ENCODE measurements around the gene TFAP2A. TPM values are rescaled to one million over a fixed set of nuclear protein-coding genes. Genes with fewer than 3 reads are reported as not detected.

The TFAP2A gene
- total and polyA plus RNA-seq, 2 donors (not counting 1 experiment from before 2014, with no cell fraction given): 0.03 TPM; not detected in 1

DNA sequence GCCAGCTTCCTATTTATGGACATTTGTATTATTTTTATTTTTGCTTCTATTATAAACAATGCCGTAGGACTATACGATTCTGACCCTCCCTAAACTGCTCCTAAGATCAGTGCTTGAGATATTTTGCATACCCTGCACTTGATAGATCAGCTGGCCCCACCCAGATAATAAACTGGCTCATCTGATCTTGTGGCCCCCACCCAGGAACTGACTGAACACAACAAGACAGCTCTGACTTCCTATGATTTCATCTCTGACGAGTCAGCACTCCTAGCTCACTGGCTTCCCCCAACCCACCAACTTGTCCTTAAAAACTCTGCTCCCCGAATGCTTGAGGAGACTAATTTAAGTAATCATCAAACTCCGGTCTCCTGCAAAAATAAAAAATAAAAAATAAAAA is 34.9 kb upstream of the TFAP2A start:
- Histone ChIP-seq H3K9ac (ENCODE audit: insufficient read depth, low read length) (no peak overlapping the region), H3K27me3 (ENCODE audit: control insufficient read depth, insufficient read depth, low read length) (no peaks in the 10 kb centered on the region), H3K9me3 (ENCODE audit: control insufficient read depth, insufficient read depth, low read depth, low read length) (no peaks in the 10 kb centered on the region), H3K4me3 (replicated peaks in 1 of 4; ENCODE audit: control extremely low read depth in 1 of 4, insufficient read depth in 1 of 4, low read depth in 3 of 4, low read length in 4 of 4) (no peak overlapping the region), H3K36me3 (ENCODE audit: control insufficient read depth, insufficient read depth, low read length) (no peaks in the 10 kb centered on the region), H3K4me2 (ENCODE audit: extremely low read depth, insufficient read depth, low read length) (no peak overlapping the region), H3K27ac (ENCODE audit: insufficient read depth, low read length) (no peak overlapping the region), H4K20me1 (ENCODE audit: control insufficient read depth, extremely low read depth, insufficient read depth, low read length) (no peaks in the 10 kb centered on the region), H3K4me1 (ENCODE audit: control insufficient read depth, extremely low read depth, insufficient read depth, low read length) (no peaks in the 10 kb centered on the region), H2AFZ (ENCODE audit: low read length) (no peak overlapping the region), H3K79me2 (ENCODE audit: control insufficient read depth, insufficient read depth, low read length) (no peaks in the 10 kb centered on the region)
- DNase-seq (ENCODE audit: low read depth in 2 of 2): no peak
- no peak for TF ChIP-seq EZH2 (IDR thresholded peaks at IDR 0.05; ENCODE audit: low read length, missing control alignments)
- TF ChIP-seq CTCF (conservative IDR thresholded peaks at IDR 0.05 in 1 of 2, IDR thresholded peaks at IDR 0.05 in 1 of 2; ENCODE audit: low read depth in 1 of 2, low read length in 2 of 2): no peak

- no peak for TF ChIP-seq CTCF (conservative IDR thresholded peaks at IDR 0.05 in 1 of 2, IDR thresholded peaks at IDR 0.05 in 1 of 2; ENCODE audit: low read depth in 1 of 2, low read length in 2 of 2)
- TF ChIP-seq EZH2 (IDR thresholded peaks at IDR 0.05; ENCODE audit: low read length, missing control alignments): no peak
- Histone ChIP-seq H3K9ac (ENCODE audit: insufficient read depth, low read length) (no peak overlapping the region), H3K9me3 (ENCODE audit: control insufficient read depth, insufficient read depth, low read depth, low read length) (no peaks in the 10 kb centered on the region), H3K27ac (ENCODE audit: insufficient read depth, low read length) (no peak overlapping the region), H3K4me1 (ENCODE audit: control insufficient read depth, extremely low read depth, insufficient read depth, low read length) (no peaks in the 10 kb centered on the region), H3K4me3 (replicated peaks in 1 of 4; ENCODE audit: control extremely low read depth in 1 of 4, insufficient read depth in 1 of 4, low read depth in 3 of 4, low read length in 4 of 4) (no peak overlapping the region), H3K79me2 (ENCODE audit: control insufficient read depth, insufficient read depth, low read length) (no peaks in the 10 kb centered on the region), H3K4me2 (ENCODE audit: extremely low read depth, insufficient read depth, low read length) (no peak overlapping the region), H2AFZ (ENCODE audit: low read length) (no peak overlapping the region), H3K27me3 (ENCODE audit: control insufficient read depth, insufficient read depth, low read length) (no peaks in the 10 kb centered on the region), H3K36me3 (ENCODE audit: control insufficient read depth, insufficient read depth, low read length) (no peaks in the 10 kb centered on the region), H4K20me1 (ENCODE audit: control insufficient read depth, extremely low read depth, insufficient read depth, low read length) (no peaks in the 10 kb centered on the region)
- no peak for DNase-seq (ENCODE audit: low read depth in 2 of 2)
These were observed 33.2 kb upstream of the TFAP2A start for GRCh38 chr6:10448096-10448495.

DNA sequence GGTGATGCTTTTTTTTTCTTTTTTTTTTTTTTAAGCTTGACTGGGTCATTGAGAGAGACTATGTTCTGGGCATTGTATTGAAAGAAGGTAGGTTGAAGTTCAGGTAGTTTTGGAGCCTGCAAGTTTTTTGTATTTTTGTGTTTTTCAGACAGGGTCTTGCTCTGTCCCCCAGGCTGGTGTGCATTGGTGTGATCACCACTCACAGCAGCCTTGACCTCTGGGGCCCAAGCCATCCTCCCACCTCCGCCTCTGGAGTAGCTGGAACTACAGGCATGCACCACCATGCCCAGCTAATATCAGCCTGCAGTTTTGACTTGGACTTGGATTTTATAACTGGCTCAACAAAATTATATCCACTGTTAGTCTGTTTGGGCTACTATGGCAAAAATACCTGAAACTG is 31.7 kb upstream of the TFAP2A start:
- Histone ChIP-seq H2AFZ (ENCODE audit: low read length) (no peak overlapping the region), H4K20me1 (ENCODE audit: control insufficient read depth, extremely low read depth, insufficient read depth, low read length) (no peaks in the 10 kb centered on the region)

More for the DNA sequence above, 31.7 kb upstream of the TFAP2A start:
- DNase-seq (ENCODE audit: low read depth in 2 of 2): no peak
- H3K9me3 ChIP-seq (ENCODE audit: control insufficient read depth, insufficient read depth, low read depth, low read length): no peaks in the 10 kb centered on the region
- no peaks in the 10 kb centered on the region for H3K79me2 ChIP-seq (ENCODE audit: control insufficient read depth, insufficient read depth, low read length)
- no peak overlapping the region for H3K4me2 ChIP-seq (ENCODE audit: extremely low read depth, insufficient read depth, low read length)
- TF ChIP-seq CTCF (conservative IDR thresholded peaks at IDR 0.05 in 1 of 2, IDR thresholded peaks at IDR 0.05 in 1 of 2; ENCODE audit: low read depth in 1 of 2, low read length in 2 of 2): no peak
- no peak for TF ChIP-seq EZH2 (IDR thresholded peaks at IDR 0.05; ENCODE audit: low read length, missing control alignments)
- no peak overlapping the region for H3K9ac ChIP-seq (ENCODE audit: insufficient read depth, low read length)
- H3K27me3 ChIP-seq (ENCODE audit: control insufficient read depth, insufficient read depth, low read length): no peaks in the 10 kb centered on the region
- no peaks in the 10 kb centered on the region for H3K4me1 ChIP-seq (ENCODE audit: control insufficient read depth, extremely low read depth, insufficient read depth, low read length)
- H3K27ac ChIP-seq (ENCODE audit: insufficient read depth, low read length): no peak overlapping the region
- no peaks in the 10 kb centered on the region for H3K36me3 ChIP-seq (ENCODE audit: control insufficient read depth, insufficient read depth, low read length)
- H3K4me3 ChIP-seq (replicated peaks in 1 of 4; ENCODE audit: control extremely low read depth in 1 of 4, insufficient read depth in 1 of 4, low read depth in 3 of 4, low read length in 4 of 4): no peak overlapping the region

All from fibroblast of lung (primary cell).